GM12878 (cell line): ENCODE results near the gene MVB12B. TPM values are rescaled to one million over a fixed set of nuclear protein-coding genes. Genes with fewer than 3 reads are reported as not detected.

Source experiments
- ATAC-seq: fragments of 200-7000 bp; cut with Tn5 transposase; 3 replicates; pipeline ENCODE4 v1.9.1; 2020; ENCODE audit warnings: mild to moderate bottlenecking, moderate library complexity
- BruUV-seq: library from RNA; stranded (reverse); fragments of 400-500 nt; replicated peaks from 2 replicates; lab custom pipeline; 2021; lab: Mats Ljungman, UMichigan
- CTCF ChIA-PET: fragments of 300-600 bp; sonication (Branson Sonifier 250); formaldehyde crosslinking; extraction: SDS; loops from one replicate; lab custom pipeline; 2021; ENCODE audit warnings: inconsistent platforms; lab: Yijun Ruan, JAX
- POLR2A ChIA-PET: fragments of 350-600 bp; formaldehyde crosslinking; extraction: SDS; loops from one replicate; lab custom pipeline; 2021; ENCODE audit warnings: inconsistent platforms; lab: Charles Lee
- RAD21 ChIA-PET: fragments of 300-600 bp; sonication (Branson Sonifier 250); formaldehyde crosslinking; loops from one replicate; lab custom pipeline; 2023; ENCODE audit warnings: antibody characterized with exemption; ENCODE audit not compliant: unreplicated experiment; lab: Charles Lee
- SMC1A ChIA-PET: fragments of 300-600 bp; sonication (Branson Sonifier 250); formaldehyde crosslinking; loops from one replicate; lab custom pipeline; 2023; ENCODE audit not compliant: unreplicated experiment, uncharacterized antibody; lab: Charles Lee
- DNase-seq: peaks from one replicate; pipeline ENCODE4 v3.0.0-alpha.2; 2011; ENCODE audit warnings: low read depth, low spot score
- FAIRE-seq: peaks from 3 replicates; lab custom pipeline; 2011; peaks lifted over from hg19 to GRCh38; lab: Jason Lieb, UNC
- H2AFZ ChIP-seq: 2 replicates; pipeline ENCODE4 v1.6.0; 2011; ENCODE audit warnings: low read depth, low read length, control low read depth; ENCODE audit not compliant: control insufficient read depth
- H3K27ac ChIP-seq: 2 replicates; pipeline ENCODE4 v1.5.1; 2011; ENCODE audit warnings: control low read depth; ENCODE audit not compliant: control insufficient read depth, insufficient read depth
- H3K27me3 ChIP-seq, 2 experiments: replicated peaks in 1 of 2; 2 replicates each; pipeline versions ENCODE4 v1.6.0 to v1.6.1; 2011; ENCODE audit warnings: low read length in 1 of 2; ENCODE audit not compliant: control insufficient read depth in 2 of 2, insufficient read depth in 2 of 2
- H3K36me3 ChIP-seq, 2 experiments: 2 replicates each; pipeline ENCODE4 v1.5.1; 2011; ENCODE audit warnings: low read length in 1 of 2; ENCODE audit not compliant: control insufficient read depth in 2 of 2, insufficient read depth in 2 of 2
- H3K4me1 ChIP-seq: 2 replicates; pipeline ENCODE4 v1.6.1; 2011; ENCODE audit warnings: mild to moderate bottlenecking, low read length, moderate library complexity, mixed read lengths; ENCODE audit not compliant: control insufficient read depth, insufficient read depth
- H3K4me2 ChIP-seq: 2 replicates; pipeline ENCODE4 v1.6.0; 2011; ENCODE audit warnings: control low read depth; ENCODE audit not compliant: control insufficient read depth, insufficient read depth
- H3K4me3 ChIP-seq: fragments of 200-600 bp; sonication (generic); 2 replicates; pipeline ENCODE4 v1.5.1; 2016
- H3K79me2 ChIP-seq: 2 replicates; pipeline ENCODE4 v1.6.0; 2011; ENCODE audit warnings: low read length; ENCODE audit not compliant: control insufficient read depth, insufficient read depth
- H3K9ac ChIP-seq: 2 replicates; pipeline ENCODE4 v1.8.0; 2011; ENCODE audit warnings: low read length, control low read depth, mixed read lengths; ENCODE audit not compliant: control insufficient read depth, insufficient read depth
- H3K9me3 ChIP-seq: replicated peaks from 3 replicates; pipeline ENCODE4 v1.5.1; 2011; ENCODE audit warnings: mild to moderate bottlenecking, low read length; ENCODE audit not compliant: control insufficient read depth, insufficient read depth
- H4K20me1 ChIP-seq: 2 replicates; pipeline ENCODE4 v1.6.0; 2011; ENCODE audit not compliant: control insufficient read depth, insufficient read depth
- POLR2AphosphoS2 ChIP-seq: IDR thresholded peaks from 2 replicates; pipeline ENCODE4 v1.6.1; 2011; ENCODE audit warnings: low read depth, mild to moderate bottlenecking, low read length, improper control_type of control experiment, moderate library complexity
- SREBF1 ChIP-seq: IDR thresholded peaks from 2 replicates; pipeline ENCODE4 v1.6.1; 2012; ENCODE audit warnings: mild to moderate bottlenecking, low read length
- TARDBP ChIP-seq: IDR thresholded peaks from 2 replicates; pipeline ENCODE4 v1.6.1; 2016; ENCODE audit warnings: borderline replicate concordance
- WGBS: methylation state at CpG from one replicate; pipeline ENCODE4 v1.1.6; 2016; ENCODE audit warnings: low lambda C conversion rate; ENCODE audit not compliant: insufficient replicate concordance, insufficient coverage; ENCODE audit errors: missing lambda C conversion rate; 5-methylcytosine and 5-hydroxymethylcytosine counted together
- in situ Hi-C: fragments of 300-500 bp; cut with MboI; formaldehyde crosslinking; loops from 9 replicates; pipeline ENCODE4 v1.14.3; 2018; ENCODE audit warnings: mixed read lengths
- intact Hi-C: fragments of 100-400 bp; cut with micrococcal nuclease; formaldehyde crosslinking; loops from one replicate; pipeline ENCODE4 v1.14.2; 2022; ENCODE audit not compliant: unreplicated experiment
- polyA plus RNA-seq, 11 experiments: library from polyadenylated mRNA; depleted of rRNA in 4 of 11; unstranded in 6 of 11; stranded (reverse) in 5 of 11; fragments of >200 nt; fragmentation: Nextera tagmentation in 4 of 11; fragmentation: Illumina TruSeq in 1 of 11; extraction: Ambion mirVana in 4 of 11; extraction: Trizol in 1 of 11; gene quantifications; 1 replicate in 1 of 11; 2 replicates in 10 of 11; pipeline versions ENCODE4 v1.2.1 to v1.2.3, GENCODE V29; 2011 to 2016; ENCODE audit warnings: inconsistent platforms in 2 of 11, missing spikeins in 2 of 11, low read depth in 1 of 11
- total RNA-seq, 4 experiments: library from RNA; depleted of rRNA in 3 of 4; stranded (reverse); fragments of >200 nt in 3 of 4; fragmentation: Illumina TruSeq in 1 of 4; extraction: Trizol in 1 of 4; gene quantifications; 2 replicates each; pipeline versions ENCODE4 v1.2.1 to v1.2.3, GENCODE V29; 2013 to 2021
- TF ChIP-seq, protein P1 (sequence below): IDR thresholded peaks from 2 replicates; pipeline ENCODE4 v1.6.1; 2011; ENCODE audit warnings: mild to moderate bottlenecking, low read depth, low read length, moderate library complexity; ENCODE audit not compliant: insufficient replicate concordance
- TF ChIP-seq, protein P2 (sequence below): fragments of 450-650 bp; formaldehyde crosslinking; IDR thresholded peaks from 2 replicates; pipeline ENCODE4 v1.4.0; 2022; ENCODE audit warnings: mild to moderate bottlenecking, moderate library complexity
- TF ChIP-seq, protein P3 (sequence below): IDR thresholded peaks from 2 replicates; pipeline ENCODE4 v1.6.1; 2012; ENCODE audit warnings: low read depth, low read length, improper control_type of control experiment

MVB12B gene
- total and polyA plus RNA-seq, 10 of the 15 experiments (the other 5 are each of a cell fraction or from before 2014, with no cell fraction given), result 0.08 TPM; not detected in 9

DNA sequence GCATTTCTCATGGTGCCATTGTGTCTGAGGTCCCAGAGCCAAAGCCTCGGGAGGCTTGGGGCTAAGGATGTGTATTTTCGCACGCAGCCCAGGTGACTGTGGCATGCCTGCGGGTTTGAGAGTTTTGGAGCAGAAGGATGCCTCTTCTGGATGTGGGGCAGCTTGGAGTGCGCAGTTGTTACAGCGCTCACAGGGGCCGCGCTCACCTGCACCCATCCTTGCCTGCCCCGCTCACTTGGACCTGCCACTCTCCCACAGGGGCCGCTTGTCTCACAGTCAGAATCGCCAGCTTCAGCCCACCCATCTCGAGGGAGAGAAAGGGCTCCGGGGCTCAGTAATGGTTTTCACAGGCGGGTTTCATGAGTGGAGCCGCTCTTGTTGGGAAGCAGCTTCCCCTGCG is 132.9 kb downstream of the MVB12B start:
- TF ChIP-seq, protein P1, sequence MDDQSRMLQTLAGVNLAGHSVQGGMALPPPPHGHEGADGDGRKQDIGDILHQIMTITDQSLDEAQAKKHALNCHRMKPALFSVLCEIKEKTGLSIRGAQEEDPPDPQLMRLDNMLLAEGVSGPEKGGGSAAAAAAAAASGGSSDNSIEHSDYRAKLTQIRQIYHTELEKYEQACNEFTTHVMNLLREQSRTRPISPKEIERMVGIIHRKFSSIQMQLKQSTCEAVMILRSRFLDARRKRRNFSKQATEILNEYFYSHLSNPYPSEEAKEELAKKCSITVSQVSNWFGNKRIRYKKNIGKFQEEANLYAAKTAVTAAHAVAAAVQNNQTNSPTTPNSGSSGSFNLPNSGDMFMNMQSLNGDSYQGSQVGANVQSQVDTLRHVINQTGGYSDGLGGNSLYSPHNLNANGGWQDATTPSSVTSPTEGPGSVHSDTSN, result no peak
- TF ChIP-seq, protein P2, sequence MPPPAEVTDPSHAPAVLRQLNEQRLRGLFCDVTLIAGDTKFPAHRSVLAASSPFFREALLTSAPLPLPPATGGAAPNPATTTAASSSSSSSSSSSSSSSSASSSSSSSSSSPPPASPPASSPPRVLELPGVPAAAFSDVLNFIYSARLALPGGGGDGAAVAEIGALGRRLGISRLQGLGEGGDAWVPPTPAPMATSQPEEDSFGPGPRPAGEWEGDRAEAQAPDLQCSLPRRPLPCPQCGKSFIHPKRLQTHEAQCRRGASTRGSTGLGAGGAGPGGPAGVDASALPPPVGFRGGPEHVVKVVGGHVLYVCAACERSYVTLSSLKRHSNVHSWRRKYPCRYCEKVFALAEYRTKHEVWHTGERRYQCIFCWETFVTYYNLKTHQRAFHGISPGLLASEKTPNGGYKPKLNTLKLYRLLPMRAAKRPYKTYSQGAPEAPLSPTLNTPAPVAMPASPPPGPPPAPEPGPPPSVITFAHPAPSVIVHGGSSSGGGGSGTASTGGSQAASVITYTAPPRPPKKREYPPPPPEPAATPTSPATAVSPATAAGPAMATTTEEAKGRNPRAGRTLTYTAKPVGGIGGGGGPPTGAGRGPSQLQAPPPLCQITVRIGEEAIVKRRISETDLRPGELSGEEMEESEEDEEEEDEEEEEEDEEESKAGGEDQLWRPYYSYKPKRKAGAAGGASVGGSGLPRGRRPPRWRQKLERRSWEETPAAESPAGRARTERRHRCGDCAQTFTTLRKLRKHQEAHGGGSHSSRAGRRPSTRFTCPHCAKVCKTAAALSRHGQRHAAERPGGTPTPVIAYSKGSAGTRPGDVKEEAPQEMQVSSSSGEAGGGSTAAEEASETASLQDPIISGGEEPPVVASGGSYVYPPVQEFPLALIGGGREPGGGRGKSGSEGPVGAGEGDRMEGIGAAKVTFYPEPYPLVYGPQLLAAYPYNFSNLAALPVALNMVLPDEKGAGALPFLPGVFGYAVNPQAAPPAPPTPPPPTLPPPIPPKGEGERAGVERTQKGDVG (CRISPR knock-in tag), result no peak
- TF ChIP-seq TARDBP (no peak), POLR2AphosphoS2 (no peak), SREBF1 (no peak)
- TF ChIP-seq, protein P3, sequence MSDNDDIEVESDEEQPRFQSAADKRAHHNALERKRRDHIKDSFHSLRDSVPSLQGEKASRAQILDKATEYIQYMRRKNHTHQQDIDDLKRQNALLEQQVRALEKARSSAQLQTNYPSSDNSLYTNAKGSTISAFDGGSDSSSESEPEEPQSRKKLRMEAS, result no peak
- no peak for ATAC-seq
- intact Hi-C loops, result no loop called here
- Histone ChIP-seq H3K9ac (no peak overlapping the region), H3K9me3 (no peaks in the 10 kb centered on the region), H3K36me3 (no peaks in the 10 kb centered on the region), H2AFZ (no peak overlapping the region), H3K4me1 (no peaks in the 10 kb centered on the region), H3K79me2 (no peaks in the 10 kb centered on the region), H3K4me2 (no peak overlapping the region), H3K4me3 (no peak overlapping the region), H3K27me3 (peaks cover 0 to 1% of the 10 kb centered on the region in 2 experiments; a peak in 2 of 4 replicates), H3K27ac (no peak overlapping the region), H4K20me1 (no peaks in the 10 kb centered on the region)
- BruUV-seq, result no TSS peak
- no peak for DNase-seq
- WGBS, result 67% methylated on average over 16 of the region's 16 CpGs
- CTCF ChIA-PET, result no interaction called here
- in situ Hi-C loops, result no loop called here
- POLR2A ChIA-PET, result no interaction called here
- RAD21 ChIA-PET, result no interaction called here
- SMC1A ChIA-PET, result no interaction called here
- no peak for FAIRE-seq
